ENCODE results near the gene MAEA. TPM values are rescaled to one million over a fixed set of nuclear protein-coding genes. Genes with fewer than 3 reads are reported as not detected.

MAEA gene
- total and polyA plus RNA-seq, 4 donors: 20.9 to 33.9 (median 29.8) TPM

- Histone ChIP-seq H3K27me3 (ENCODE audit: control insufficient read depth in 4 of 4, insufficient read depth in 4 of 4, low read length in 3 of 4) (no peaks in the 10 kb centered on the region), H3K36me3 (ENCODE audit: control insufficient read depth in 4 of 4, insufficient read depth in 3 of 4, low read depth in 1 of 4, low read length in 3 of 4) (peaks cover 0 to 9% (median 2%) of the 10 kb centered on the region in 4 donors), H3K4me1 (ENCODE audit: control insufficient read depth in 4 of 4, insufficient read depth in 4 of 4, low read length in 3 of 4) (peaks cover 2 to 18% (median 13%) of the 10 kb centered on the region in 4 donors), H3K27ac (ENCODE audit: low read depth in 1 of 2, low read length in 2 of 2) (no peak overlapping the region), H3K4me3 (ENCODE audit: low read depth in 1 of 3, low read length in 3 of 3) (no peak overlapping the region), H3K9me3 (ENCODE audit: control insufficient read depth in 4 of 4, low read length in 3 of 4) (peaks cover 0 to 7% (median under 1%) of the 10 kb centered on the region in 4 donors), H3K9ac (ENCODE audit: low read depth in 1 of 2, low read length in 2 of 2) (no peak overlapping the region)
- no peak for DNase-seq (ENCODE audit: low spot score)
- WGBS: 94% methylated on average over 6 of the region's 6 CpGs
- TF ChIP-seq SP1 (IDR thresholded peaks at IDR 0.05) (no peak), NR2F2 (IDR thresholded peaks at IDR 0.05) (no peak), JUND (IDR thresholded peaks at IDR 0.05) (no peak)
- TF ChIP-seq, protein P1, sequence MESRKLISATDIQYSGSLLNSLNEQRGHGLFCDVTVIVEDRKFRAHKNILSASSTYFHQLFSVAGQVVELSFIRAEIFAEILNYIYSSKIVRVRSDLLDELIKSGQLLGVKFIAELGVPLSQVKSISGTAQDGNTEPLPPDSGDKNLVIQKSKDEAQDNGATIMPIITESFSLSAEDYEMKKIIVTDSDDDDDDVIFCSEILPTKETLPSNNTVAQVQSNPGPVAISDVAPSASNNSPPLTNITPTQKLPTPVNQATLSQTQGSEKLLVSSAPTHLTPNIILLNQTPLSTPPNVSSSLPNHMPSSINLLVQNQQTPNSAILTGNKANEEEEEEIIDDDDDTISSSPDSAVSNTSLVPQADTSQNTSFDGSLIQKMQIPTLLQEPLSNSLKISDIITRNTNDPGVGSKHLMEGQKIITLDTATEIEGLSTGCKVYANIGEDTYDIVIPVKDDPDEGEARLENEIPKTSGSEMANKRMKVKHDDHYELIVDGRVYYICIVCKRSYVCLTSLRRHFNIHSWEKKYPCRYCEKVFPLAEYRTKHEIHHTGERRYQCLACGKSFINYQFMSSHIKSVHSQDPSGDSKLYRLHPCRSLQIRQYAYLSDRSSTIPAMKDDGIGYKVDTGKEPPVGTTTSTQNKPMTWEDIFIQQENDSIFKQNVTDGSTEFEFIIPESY (IDR thresholded peaks at IDR 0.05): no peak
Measured at GRCh38 chr4:1252928-1253492, 36.7 kb upstream of the MAEA start.

DNA sequence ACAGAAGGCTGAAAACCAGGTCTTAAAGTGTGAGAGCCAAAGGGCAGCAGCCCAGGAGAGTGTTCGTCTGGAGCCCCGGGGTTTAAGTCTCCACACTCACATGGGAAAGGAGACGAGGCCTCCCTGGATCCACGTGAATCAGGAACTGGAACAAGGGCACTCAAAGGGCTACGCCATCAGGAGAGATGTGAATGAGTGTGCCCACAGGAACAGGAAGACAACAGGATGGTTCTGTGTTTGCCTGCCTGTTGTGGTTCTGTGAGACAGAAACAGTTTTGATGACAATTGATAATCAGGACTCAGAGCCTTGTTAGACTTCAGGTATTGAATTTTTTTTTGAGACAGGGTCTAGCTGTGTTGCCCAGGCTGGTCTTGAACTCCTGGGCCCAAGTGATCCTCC is 35.9 kb upstream of the MAEA start:
- Histone ChIP-seq H3K27ac (ENCODE audit: low read depth in 1 of 2, low read length in 2 of 2) (no peak overlapping the region), H3K9me3 (ENCODE audit: control insufficient read depth in 4 of 4, low read length in 3 of 4) (peaks cover 0 to 7% (median under 1%) of the 10 kb centered on the region in 4 donors), H3K36me3 (ENCODE audit: control insufficient read depth in 4 of 4, insufficient read depth in 3 of 4, low read depth in 1 of 4, low read length in 3 of 4) (peaks cover 0 to 9% (median 2%) of the 10 kb centered on the region in 4 donors), H3K4me3 (ENCODE audit: low read depth in 1 of 3, low read length in 3 of 3) (no peak overlapping the region), H3K9ac (ENCODE audit: low read depth in 1 of 2, low read length in 2 of 2) (no peak overlapping the region), H3K4me1 (ENCODE audit: control insufficient read depth in 4 of 4, insufficient read depth in 4 of 4, low read length in 3 of 4) (peaks cover 2 to 18% (median 13%) of the 10 kb centered on the region in 4 donors), H3K27me3 (ENCODE audit: control insufficient read depth in 4 of 4, insufficient read depth in 4 of 4, low read length in 3 of 4) (no peaks in the 10 kb centered on the region)
- no peak for DNase-seq (ENCODE audit: low spot score)
- 95% methylated on average over 5 of the region's 5 CpGs for WGBS
- TF ChIP-seq, protein P1 (IDR thresholded peaks at IDR 0.05): no peak
- TF ChIP-seq, protein P2, sequence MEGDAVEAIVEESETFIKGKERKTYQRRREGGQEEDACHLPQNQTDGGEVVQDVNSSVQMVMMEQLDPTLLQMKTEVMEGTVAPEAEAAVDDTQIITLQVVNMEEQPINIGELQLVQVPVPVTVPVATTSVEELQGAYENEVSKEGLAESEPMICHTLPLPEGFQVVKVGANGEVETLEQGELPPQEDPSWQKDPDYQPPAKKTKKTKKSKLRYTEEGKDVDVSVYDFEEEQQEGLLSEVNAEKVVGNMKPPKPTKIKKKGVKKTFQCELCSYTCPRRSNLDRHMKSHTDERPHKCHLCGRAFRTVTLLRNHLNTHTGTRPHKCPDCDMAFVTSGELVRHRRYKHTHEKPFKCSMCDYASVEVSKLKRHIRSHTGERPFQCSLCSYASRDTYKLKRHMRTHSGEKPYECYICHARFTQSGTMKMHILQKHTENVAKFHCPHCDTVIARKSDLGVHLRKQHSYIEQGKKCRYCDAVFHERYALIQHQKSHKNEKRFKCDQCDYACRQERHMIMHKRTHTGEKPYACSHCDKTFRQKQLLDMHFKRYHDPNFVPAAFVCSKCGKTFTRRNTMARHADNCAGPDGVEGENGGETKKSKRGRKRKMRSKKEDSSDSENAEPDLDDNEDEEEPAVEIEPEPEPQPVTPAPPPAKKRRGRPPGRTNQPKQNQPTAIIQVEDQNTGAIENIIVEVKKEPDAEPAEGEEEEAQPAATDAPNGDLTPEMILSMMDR (IDR thresholded peaks at IDR 0.05; ENCODE audit: low read depth, low read length, missing input control): no peak
- no peak for TF ChIP-seq NR2F2 (IDR thresholded peaks at IDR 0.05)
- TF ChIP-seq REST (IDR thresholded peaks at IDR 0.05): no peak
- no peak for TF ChIP-seq JUND (IDR thresholded peaks at IDR 0.05)
- no peak for TF ChIP-seq RXRA (IDR thresholded peaks at IDR 0.05)
- no peak for TF ChIP-seq HNF4A (conservative IDR thresholded peaks at IDR 0.05)
- no peak for TF ChIP-seq RAD21 (IDR thresholded peaks at IDR 0.05)
- TF ChIP-seq GABPA (IDR thresholded peaks at IDR 0.05 in 1 of 2, conservative IDR thresholded peaks at IDR 0.05 in 1 of 2): no peak
- TF ChIP-seq SP1 (IDR thresholded peaks at IDR 0.05): no peak
- TF ChIP-seq ATF3 (IDR thresholded peaks at IDR 0.05): no peak
- TF ChIP-seq, protein P3, sequence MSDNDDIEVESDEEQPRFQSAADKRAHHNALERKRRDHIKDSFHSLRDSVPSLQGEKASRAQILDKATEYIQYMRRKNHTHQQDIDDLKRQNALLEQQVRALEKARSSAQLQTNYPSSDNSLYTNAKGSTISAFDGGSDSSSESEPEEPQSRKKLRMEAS (IDR thresholded peaks at IDR 0.05): no peak
- no peak for TF ChIP-seq TAF1 (conservative IDR thresholded peaks at IDR 0.05)
- TF ChIP-seq EGR1 (IDR thresholded peaks at IDR 0.05; ENCODE audit: low read depth in 2 of 2): no peak
- no peak for TF ChIP-seq FOXA1 (IDR thresholded peaks at IDR 0.05)

Data from liver (tissue), 9 donors.